Duodenal mucosa (tissue), 2 donors: ENCODE measurements around the gene MEIS2.
"Not testable (repeated sequence)": the region's sequence is repeated elsewhere in the genome, so short reads cannot be mapped to it uniquely, and the experiment has no call there.

Experiments
- H3K27ac ChIP-seq: one replicate; pipeline ENCODE4 v1.7.0; 2013; ENCODE audit warnings: low read depth, low read length
- H3K27me3 ChIP-seq, 2 donors: one replicate each; pipeline ENCODE4 v1.7.0; 2013; ENCODE audit warnings: low read length in 2 of 2, control low read depth in 1 of 2; ENCODE audit not compliant: insufficient read depth in 2 of 2, control insufficient read depth in 1 of 2
- H3K36me3 ChIP-seq, 2 donors: one replicate each; pipeline ENCODE4 v1.7.0; 2013; ENCODE audit warnings: low read length in 2 of 2, control low read depth in 1 of 2; ENCODE audit not compliant: insufficient read depth in 2 of 2, control insufficient read depth in 1 of 2
- H3K4me1 ChIP-seq, 2 donors: one replicate each; pipeline ENCODE4 v1.7.0; 2013; ENCODE audit warnings: low read length in 2 of 2, control low read depth in 1 of 2; ENCODE audit not compliant: insufficient read depth in 2 of 2, control insufficient read depth in 1 of 2
- H3K4me3 ChIP-seq, 2 donors: one replicate each; pipeline ENCODE4 v1.7.0; 2013; ENCODE audit warnings: low read length in 2 of 2, low read depth in 1 of 2
- H3K9ac ChIP-seq, 2 donors: one replicate each; pipeline ENCODE4 v1.7.0; 2013; ENCODE audit warnings: low read length in 2 of 2, low read depth in 1 of 2
- H3K9me3 ChIP-seq, 2 donors: one replicate each; pipeline ENCODE4 v1.7.0; 2013; ENCODE audit warnings: low read length in 2 of 2, control low read depth in 1 of 2; ENCODE audit not compliant: control insufficient read depth in 1 of 2

Gene MEIS2

DNA sequence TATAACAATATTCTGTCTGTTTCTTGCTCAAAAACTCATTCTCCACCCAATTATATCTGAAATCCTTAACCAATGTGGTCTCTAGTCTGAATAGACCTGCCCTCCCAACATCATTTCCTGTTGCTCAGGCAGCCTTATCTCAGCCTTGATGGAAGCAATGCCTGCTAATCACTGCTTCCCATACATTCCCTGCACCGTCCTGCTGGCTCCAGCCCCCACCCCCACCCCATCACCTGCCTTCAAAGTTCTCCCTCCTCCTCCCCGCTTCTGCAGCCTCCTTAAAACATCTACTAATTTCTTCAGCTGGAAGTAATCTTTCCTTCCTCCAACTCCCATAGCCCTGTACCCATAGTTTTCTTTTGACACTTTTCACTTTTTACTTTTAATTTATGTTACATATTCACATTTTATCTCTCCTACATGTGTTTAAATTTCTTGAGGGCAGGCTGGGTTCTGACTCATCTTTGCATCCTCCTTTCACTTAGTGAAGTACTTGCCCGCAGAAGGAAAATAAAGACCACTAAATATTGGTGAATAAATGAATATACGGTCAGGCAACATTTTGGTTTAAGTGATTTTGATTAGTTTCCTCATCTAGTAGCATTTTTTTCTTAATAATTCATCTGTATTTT is 98.2 kb downstream of the MEIS2 start:
- Histone ChIP-seq H3K4me1 (no peaks in the 10 kb centered on the region), H3K9me3 (no peaks in the 10 kb centered on the region), H3K4me3 (no peak overlapping the region), H3K27me3 (no peaks in the 10 kb centered on the region), H3K27ac (no peak overlapping the region), H3K9ac (no peak overlapping the region), H3K36me3 (peaks cover 0 to 6% of the 10 kb centered on the region in 2 donors)

DNA sequence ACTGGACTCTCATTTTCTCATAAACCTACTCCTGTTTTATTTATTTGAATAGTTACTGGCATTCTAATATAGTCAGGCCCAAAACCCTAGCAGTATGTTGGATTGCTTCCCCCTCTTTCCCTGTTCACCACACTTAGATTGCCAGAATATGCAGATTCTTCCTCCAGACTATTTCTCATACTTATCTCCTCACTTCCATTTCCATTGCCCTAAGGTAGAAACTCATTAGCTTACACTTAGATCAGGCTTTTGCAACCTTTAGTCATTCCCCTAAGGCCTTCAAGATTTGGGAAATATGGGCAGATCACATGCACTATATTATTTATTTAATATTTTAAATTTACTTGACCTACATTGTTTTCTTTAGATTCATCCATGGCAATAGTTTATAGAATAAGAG is 98.9 kb downstream of the MEIS2 start:
- Histone ChIP-seq H3K9ac (no peak overlapping the region), H3K36me3 (peaks cover 0 to 6% of the 10 kb centered on the region in 2 donors), H3K27ac (no peak overlapping the region), H3K9me3 (no peaks in the 10 kb centered on the region), H3K4me1 (no peaks in the 10 kb centered on the region), H3K27me3 (no peaks in the 10 kb centered on the region), H3K4me3 (no peak overlapping the region)

DNA sequence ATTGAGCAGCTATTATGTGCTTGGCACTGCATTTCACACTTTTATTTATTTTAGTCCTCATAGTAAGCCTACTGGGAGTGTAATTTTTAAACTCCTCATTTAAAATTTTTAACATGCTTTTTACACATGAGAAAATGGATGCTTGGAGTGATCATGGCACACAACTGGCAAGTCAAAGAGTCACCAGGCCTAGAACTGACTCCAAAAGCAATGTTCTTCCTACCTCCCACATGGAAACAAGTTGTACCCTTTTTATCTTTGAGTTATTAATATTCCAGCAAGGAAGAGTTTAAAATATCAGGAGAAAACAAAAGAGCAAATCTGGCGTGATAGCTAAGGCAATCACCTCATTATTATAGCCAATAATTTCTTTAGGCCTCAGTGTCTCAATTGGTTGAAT is 100.6 kb downstream of the MEIS2 start:
- no peaks in the 10 kb centered on the region for H3K36me3 ChIP-seq
- H3K4me1 ChIP-seq = no peaks in the 10 kb centered on the region
- no peak overlapping the region for H3K9ac ChIP-seq
- no peak overlapping the region for H3K4me3 ChIP-seq
- H3K27ac ChIP-seq = no peak overlapping the region
- no peaks in the 10 kb centered on the region for H3K9me3 ChIP-seq
- H3K27me3 ChIP-seq = no peaks in the 10 kb centered on the region

DNA sequence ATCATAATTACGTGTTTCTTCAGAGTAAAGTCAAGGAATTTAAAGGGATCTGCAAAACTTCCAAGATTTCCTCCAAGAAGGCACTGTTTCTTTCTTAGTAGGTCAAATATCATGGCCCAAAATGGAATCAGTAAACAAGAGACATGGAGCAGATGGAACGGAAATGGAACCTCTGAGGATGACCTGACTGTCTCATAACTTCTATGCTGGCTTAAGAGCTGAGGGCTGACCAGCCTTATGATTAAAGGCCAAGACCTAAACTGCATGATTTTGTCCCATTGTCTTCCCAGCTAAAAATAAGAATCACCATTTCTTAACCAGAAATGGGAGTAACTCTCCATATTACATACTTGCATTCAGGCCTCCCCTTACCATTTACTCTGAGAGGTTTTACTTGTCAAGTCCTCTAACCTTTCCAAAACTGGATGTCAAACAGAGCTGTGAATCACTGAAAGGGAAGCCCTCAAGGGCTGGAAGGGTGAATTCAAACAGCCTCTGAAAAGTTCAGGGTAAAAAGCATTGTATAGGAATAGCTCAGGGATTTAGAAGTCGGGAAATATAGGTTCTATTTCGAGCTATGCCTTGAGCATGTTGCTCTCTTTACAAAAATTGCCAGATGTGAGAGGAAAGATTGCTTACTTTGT is 103.7 kb downstream of the MEIS2 start:
- H3K27ac ChIP-seq = no peak overlapping the region
- H3K36me3 ChIP-seq = no peaks in the 10 kb centered on the region
- H3K4me3 ChIP-seq = no peak overlapping the region
- no peaks in the 10 kb centered on the region for H3K27me3 ChIP-seq
- H3K9ac ChIP-seq = no peak overlapping the region
- H3K9me3 ChIP-seq = no peaks in the 10 kb centered on the region
- H3K4me1 ChIP-seq = no peaks in the 10 kb centered on the region

DNA sequence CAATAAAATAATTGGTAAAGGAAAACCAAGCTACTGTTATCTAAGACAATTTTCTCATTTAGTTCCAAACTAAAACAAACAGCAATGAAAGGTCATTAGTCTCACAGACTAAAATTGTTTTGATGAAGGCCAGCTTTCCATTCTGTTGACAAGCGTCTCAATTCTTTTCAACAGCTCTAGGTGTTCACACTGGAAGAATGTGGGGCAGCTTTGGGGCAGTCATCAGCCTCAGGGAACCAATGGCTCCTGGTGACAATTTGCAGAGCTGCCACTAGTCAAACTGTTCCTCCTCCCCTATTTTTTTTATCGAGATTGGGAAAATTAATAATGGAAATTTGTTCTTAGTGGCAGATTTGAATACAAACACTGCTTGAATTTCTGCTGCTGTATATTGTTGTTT is 104.2 kb downstream of the MEIS2 start:
- Histone ChIP-seq H3K4me3 (no peak overlapping the region), H3K9ac (no peak overlapping the region), H3K27me3 (no peaks in the 10 kb centered on the region), H3K9me3 (no peaks in the 10 kb centered on the region), H3K36me3 (no peaks in the 10 kb centered on the region), H3K27ac (no peak overlapping the region), H3K4me1 (no peaks in the 10 kb centered on the region)

DNA sequence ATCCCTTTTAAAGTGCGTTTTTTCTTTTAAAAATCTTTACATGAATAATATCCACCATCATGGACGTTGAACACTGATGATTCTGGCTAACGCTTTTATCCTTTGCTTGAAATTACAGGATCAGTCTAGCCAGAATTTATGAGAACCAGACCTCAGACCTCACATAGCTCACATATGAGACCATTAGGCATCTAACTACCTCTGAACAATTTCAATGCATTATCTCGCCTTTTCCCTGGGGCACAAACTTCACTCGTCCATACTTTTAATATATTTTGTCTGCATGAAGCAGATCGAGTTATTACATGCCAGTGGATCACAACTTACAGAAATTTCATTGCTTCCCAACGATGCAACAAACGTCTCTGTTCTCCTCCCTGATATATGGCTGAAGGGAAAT is 105.6 kb downstream of the MEIS2 start:
- no peaks in the 10 kb centered on the region for H3K4me1 ChIP-seq
- no peak overlapping the region for H3K4me3 ChIP-seq
- H3K27me3 ChIP-seq = no peaks in the 10 kb centered on the region
- H3K9me3 ChIP-seq = no peaks in the 10 kb centered on the region
- H3K9ac ChIP-seq = no peak overlapping the region
- no peaks in the 10 kb centered on the region for H3K36me3 ChIP-seq
- H3K27ac ChIP-seq = no peak overlapping the region

DNA sequence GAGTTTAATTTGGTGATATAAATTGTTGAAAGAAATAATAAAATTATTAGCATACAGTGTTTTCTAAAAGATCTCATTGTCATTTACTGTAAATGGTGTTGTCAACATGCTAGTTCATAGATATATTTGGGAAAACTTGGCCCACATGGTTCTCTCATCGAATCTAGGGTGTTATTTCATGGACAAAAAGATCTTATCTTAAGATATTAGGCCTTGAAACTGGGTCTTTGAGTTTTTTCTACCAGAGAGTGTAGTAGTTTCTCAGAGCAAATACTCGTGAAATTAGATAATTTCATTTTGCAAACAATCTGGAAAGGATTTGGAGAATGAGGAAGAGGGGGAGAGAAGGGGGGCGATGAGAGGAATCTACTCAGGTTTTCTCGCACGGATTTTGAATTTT is 107.9 kb downstream of the MEIS2 start:
- Histone ChIP-seq H3K4me1 (no peaks in the 10 kb centered on the region), H3K36me3 (no peaks in the 10 kb centered on the region), H3K9ac (no peak overlapping the region), H3K27me3 (no peaks in the 10 kb centered on the region), H3K27ac (no peak overlapping the region), H3K4me3 (no peak overlapping the region), H3K9me3 (no peaks in the 10 kb centered on the region)

DNA sequence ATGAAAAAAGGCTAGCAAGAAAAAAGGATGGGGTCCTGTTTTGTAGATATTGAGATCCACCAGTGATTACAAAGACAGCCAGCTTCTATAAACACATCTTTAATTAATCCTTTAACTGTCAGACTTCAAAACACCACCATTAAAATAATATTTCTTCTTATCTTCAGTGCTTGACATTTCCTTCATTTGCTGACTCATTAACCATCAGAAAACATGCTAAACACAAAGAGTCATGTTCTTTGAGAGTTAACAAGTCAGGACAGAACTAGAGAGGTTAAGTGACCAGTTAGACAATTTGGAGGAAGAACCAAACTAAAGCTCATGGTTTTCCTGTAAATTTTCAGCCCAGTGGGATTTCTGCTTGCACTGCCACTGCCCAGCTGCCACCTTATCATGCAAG is 111.4 kb downstream of the MEIS2 start:
- Histone ChIP-seq H3K36me3 (peaks cover 0 to 4% of the 10 kb centered on the region in 2 donors), H3K9me3 (peaks cover 0 to 9% of the 10 kb centered on the region in 2 donors), H3K9ac (no peak overlapping the region), H3K27me3 (no peaks in the 10 kb centered on the region), H3K4me1 (no peaks in the 10 kb centered on the region), H3K27ac (no peak overlapping the region), H3K4me3 (no peak overlapping the region)

DNA sequence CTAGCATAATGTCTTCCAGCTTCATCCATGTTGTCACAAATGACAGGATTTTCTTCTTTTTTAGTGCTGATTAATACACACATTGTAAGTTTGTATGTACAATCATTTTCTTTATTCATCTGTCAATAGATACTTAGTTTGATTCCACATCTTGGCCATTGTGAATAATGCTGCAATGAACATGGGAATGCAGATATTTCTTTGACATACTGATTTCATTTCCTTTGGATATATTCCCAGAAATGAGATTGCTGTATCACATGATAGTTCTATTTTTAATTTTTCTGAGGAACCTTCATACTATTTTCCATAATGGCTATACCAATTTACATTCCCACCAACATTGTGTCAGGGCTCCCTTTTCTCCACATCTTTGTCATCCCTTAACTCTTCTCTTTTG is 117.9 kb downstream of the MEIS2 start:
- H3K9ac ChIP-seq = no peak overlapping the region
- H3K9me3 ChIP-seq = peaks cover 0 to 14% of the 10 kb centered on the region in 2 donors
- H3K36me3 ChIP-seq = peaks cover 0 to 4% of the 10 kb centered on the region in 2 donors
- H3K4me1 ChIP-seq = no peaks in the 10 kb centered on the region
- H3K27me3 ChIP-seq = no peaks in the 10 kb centered on the region
- H3K4me3 ChIP-seq = no peak overlapping the region
- H3K27ac ChIP-seq = no peak overlapping the region

DNA sequence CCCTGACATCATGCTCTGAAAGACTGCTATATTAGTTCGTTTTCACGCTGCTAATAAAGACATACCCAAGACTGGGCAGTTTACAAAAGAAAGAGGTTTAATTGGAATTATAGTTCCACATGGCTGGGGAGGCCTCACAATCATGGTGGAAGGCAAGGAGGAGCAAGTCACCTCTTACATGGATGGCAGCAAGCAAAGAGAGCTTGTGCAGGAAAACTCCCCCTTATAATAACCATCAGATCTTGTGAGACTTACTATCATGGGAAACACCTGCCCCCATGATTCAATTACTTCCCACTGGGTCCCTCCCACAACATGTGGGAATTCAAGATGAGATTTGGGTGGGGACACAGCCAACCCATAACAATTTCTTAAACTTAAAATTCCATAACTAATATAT is 120.1 kb downstream of the MEIS2 start:
- not testable (repeated sequence) for H3K27ac ChIP-seq, H3K27me3 ChIP-seq, H3K4me1 ChIP-seq, H3K4me3 ChIP-seq, H3K9ac ChIP-seq, H3K36me3 ChIP-seq
- H3K9me3 ChIP-seq = peaks cover 0 to 14% of the 10 kb centered on the region in 2 donors
